GM12872 (cell line): ENCODE data around the gene LRFN2.

Experiments used
- TF ChIP-seq, protein P1 (sequence below): IDR thresholded peaks from 3 replicates; pipeline ENCODE4 v1.5.1; 2011; ENCODE audit warnings: low read depth, mild to moderate bottlenecking, low read length, moderate library complexity; ENCODE audit not compliant: insufficient read depth

The LRFN2 gene

DNA sequence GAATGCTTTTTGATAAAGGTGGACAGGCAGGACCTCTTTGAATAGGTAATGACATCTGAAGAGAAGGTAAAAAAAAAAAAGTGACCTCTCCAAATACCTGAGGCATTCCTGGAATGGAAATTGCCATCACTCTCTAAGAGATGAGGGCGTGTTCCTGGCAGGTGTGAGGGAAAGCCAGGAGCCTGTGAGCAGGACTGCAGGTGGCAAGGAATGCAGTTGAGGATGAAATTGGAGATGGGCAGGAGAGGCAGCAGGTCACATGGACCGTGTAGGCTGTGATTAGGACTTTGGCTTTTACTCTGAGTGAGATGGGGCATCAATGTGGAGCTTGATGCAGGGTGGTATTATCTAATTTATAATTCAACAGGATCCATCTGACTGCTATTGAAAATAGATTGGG, 227.4 kb downstream of the LRFN2 start:
- TF ChIP-seq, protein P1, sequence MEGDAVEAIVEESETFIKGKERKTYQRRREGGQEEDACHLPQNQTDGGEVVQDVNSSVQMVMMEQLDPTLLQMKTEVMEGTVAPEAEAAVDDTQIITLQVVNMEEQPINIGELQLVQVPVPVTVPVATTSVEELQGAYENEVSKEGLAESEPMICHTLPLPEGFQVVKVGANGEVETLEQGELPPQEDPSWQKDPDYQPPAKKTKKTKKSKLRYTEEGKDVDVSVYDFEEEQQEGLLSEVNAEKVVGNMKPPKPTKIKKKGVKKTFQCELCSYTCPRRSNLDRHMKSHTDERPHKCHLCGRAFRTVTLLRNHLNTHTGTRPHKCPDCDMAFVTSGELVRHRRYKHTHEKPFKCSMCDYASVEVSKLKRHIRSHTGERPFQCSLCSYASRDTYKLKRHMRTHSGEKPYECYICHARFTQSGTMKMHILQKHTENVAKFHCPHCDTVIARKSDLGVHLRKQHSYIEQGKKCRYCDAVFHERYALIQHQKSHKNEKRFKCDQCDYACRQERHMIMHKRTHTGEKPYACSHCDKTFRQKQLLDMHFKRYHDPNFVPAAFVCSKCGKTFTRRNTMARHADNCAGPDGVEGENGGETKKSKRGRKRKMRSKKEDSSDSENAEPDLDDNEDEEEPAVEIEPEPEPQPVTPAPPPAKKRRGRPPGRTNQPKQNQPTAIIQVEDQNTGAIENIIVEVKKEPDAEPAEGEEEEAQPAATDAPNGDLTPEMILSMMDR = no peak

DNA sequence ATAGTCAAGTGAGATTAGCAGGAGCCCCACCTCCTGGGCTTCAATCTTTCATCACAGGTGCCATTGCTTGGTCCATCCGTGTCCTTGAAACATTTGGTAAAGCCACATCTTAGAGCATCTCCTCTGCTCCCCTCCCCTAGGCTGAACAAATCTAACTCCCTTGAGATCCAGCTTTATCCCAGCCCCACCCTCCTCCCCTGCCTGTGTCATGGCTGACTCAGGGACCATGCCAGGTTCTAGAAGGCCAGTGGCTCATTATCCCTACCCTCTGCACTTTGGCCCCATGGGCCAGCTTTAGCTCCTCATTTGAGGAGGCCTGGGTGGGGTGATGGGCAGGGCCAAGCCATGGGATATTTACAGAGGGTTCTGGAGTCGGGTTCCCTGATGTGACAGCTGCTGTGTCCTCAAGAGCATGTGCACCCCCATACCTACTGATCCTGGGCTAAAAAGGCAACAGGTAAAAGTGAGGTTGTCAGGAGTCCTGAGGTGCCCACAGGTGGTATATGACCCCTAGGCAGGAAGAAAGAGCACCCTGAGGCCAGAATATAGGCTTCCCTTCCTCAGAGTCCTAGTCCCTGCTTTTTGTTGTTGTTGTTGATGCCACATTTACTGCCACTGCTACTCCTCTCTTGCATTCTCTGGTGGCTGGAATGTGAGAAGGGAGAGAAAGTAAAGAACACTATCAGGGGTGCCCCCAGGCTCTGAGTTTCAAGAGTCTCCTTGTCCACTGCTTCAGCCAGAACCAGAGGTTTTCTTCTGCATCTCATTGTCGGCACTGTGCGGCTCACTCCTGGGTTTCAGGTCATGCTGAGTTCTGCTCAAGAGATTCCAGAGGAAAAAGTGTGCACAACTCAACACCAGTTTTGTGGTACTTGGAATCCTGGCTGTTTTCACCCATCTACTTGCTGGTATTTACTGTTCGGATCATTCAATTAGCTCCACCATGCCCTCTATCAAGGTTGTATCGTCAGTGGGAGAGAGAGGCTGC, 228.4 kb downstream of the LRFN2 start:
- TF ChIP-seq, protein P1 = no peak

GRCh38 chr6:40356242-40356910, 230.8 kb downstream of the LRFN2 start:
- TF ChIP-seq, protein P1 = no peak

DNA sequence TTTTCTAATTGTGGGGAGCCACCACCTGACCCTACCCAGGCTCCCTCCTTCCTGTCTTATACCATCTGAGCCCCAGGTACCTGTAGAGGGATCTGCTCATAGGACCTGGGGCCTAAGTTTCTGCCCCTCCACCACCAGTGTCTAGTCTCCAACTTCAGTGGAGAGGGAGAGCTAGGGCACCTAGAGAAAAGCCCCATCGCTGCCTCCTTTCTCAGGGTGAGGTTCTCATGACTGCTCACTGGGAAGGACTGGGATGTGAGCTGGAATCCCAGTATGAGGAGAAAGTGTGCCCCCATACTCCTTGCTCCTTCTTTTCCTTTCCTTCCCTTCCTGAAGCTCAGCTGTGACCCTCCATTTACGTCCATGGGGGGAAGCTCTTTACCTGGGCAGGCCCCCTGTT, 231.6 kb downstream of the LRFN2 start:
- TF ChIP-seq, protein P1 = no peak

- TF ChIP-seq, protein P1 = no peak
Measured at GRCh38 chr6:40355066-40355465, 232.1 kb downstream of the LRFN2 start.

GRCh38 chr6:40353967-40354452, 233.2 kb downstream of the LRFN2 start:
- TF ChIP-seq, protein P1 = no peak

- TF ChIP-seq, protein P1 = no peak
Measured at GRCh38 chr6:40353197-40353966, 233.8 kb downstream of the LRFN2 start.
